HG03354 (cell line): ENCODE measurements around the gene CLEC1A.
"Not testable (repeated sequence)": the region's sequence is repeated elsewhere in the genome, so short reads cannot be mapped to it uniquely, and the experiment has no call there.

Source experiments
- ATAC-seq: cut with Tn5 transposase; IDR thresholded peaks from one replicate; pipeline ENCODE4 v1.9.1; 2021; ENCODE audit warnings: mild to moderate bottlenecking; ENCODE audit not compliant: unreplicated experiment, poor library complexity, severe bottlenecking

CLEC1A gene

DNA sequence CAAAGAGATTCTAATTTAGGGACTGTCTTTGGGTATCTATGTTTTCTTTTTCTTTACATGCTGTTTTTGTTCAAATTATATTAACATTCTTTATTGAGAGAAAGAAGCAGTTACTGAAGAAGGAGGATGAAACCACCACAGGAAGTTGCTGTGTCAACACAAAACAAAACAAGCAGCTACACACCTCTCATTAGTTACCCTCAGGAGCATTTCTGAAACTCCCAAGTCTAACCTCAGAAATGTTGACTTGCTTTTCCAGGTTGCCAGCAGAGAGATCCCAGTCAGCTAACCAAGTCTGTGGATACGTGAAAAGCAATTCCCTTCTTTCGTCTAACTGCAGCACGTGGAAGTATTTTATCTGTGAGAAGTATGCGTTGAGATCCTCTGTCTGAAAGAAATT is 33.5 kb downstream of the CLEC1A start:
- no peak for ATAC-seq

DNA sequence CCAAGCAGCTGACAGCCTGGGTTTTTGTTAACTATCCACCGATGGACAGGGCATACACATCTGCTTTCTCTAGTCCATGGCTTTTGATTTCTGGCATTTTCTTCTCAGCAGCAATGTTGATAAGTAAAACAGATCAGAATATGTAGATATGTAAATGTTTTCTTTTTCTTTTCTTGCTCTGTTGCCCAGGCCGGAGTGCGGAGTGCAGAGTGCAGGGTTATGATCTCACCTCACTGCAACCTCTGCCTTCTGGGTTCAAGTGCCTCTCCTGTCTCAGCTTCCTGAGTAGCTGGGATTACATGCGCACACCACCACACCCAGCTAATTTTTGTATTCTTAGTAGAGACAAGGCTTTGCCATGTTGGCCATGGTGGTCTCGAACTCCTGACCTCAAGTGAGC is 40.4 kb downstream of the CLEC1A start:
- ATAC-seq, result no peak

DNA sequence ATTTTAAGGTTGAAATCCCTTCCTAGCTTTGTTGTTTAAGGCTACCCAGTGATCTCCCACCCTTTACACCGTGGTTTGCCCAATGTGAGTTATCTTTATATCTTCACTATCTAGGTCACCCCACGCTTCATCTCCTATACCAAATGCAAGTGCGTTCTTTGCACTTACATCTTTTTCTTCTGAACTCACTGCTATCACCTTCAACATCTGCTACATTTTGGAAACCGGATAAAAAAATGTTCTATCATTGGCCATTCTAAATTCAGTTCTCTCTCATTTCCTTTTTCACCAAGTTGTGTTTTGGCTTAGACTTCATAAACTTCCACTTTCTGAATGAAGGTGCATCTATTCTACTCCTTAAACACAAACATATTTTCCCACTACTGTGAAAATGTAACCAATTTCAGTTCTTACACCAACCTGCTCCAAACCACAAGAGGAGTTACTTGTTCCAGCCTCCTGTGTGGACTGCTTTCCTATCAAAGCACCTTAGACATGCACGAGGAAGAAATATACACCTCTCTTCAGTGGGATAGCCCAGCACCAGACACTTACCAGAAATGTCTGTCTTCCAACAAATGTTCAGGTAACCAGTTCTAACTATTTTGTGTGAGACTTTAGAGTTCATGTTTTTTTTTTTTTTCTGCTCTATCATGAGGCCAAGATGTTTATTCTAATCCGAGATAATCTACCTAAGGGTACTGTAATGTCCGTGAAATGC is 46.4 kb downstream of the CLEC1A start:
- ATAC-seq, result no peak

DNA sequence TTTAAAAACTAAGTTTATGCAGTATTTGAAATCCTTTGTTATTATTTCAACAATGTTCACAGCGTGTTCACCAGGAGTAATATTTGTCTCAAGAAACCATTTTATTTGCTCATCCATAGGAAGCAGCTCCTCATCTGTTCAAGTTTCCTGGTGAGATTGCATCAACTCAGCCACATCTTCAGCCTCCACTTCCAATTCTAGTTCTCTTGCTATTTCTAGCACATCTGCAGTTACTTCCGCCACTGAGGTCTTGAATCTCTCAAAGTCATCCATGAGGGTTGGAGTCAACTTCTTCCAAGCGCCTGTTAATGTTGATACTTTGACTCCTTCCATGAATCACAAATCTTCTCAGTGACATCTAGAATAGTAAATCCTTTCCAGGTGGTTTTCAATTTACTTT is 50.3 kb downstream of the CLEC1A start:
- ATAC-seq, result no peak

DNA sequence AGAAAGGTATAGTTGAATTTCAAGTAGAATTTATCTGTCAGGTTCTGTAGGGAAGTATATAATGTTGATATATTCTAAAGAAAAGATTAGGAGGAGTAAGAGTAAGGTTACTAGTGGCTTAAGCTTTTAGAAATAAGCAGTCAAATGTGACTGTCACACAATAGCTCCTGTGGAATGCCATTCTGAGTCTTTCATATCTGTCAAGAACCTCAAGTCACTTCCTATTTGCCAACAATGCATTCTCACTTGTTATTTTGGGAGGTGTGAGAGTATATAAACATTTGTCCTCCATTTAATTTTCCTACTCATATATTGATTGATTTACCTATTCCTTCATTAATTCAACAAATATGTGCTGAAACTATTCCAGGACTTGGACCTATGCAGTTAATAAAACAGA is 56.6 kb downstream of the CLEC1A start:
- no peak for ATAC-seq

DNA sequence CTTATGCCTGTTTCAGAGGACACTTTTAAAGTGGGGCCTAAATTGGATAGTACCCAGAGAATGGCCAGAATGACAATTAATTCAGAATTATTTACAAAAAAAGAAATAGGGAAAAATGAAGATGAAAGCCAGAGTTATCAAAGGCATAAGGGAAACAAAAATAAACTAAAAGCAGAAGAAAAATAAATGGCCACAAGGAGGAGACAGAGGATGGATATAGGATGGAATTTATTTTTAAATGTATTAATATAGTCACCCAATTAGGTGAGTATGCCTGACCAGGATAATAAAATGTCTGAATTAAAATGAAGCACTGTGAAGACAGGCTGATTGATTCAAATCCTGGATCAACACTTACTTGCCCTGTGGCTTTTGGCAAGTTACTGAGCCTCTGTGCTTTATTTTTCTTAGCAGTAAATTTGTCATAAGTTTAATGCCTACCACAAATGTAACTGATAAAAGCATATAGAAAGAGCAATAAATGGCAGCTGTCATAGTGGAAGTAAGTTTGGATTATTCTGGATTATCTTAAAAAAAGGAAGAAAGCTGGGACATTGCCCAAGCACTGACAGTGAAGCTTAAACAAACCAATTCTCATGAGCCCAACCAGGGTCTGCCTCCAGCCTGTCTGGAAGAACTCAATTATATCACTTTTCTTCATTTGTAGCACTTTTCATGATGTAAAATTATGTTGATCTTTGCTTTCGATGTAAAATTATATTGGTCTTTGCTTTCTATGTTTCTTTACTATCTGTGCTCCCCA is 64.8 kb downstream of the CLEC1A start:
- ATAC-seq, result no peak

DNA sequence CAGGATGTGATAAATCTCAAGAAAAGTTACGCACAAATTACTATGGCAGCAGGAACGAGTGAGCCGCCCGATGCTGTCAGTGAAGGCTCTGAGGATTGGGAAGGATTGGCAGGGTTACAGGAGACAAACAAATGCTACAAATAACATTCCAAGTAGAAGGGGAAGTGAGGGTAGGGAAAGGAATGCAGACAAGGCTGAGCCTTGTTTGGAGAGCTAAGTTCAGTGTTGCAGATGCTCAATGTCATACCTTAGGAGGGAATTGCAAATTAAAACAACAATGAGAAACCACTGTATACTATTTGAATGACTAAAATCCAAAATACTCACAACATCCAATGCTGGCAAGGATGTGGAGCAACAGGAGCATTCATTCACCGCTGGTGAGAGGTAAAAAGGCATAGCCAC is 67.0 kb downstream of the CLEC1A start:
- no peak for ATAC-seq

DNA sequence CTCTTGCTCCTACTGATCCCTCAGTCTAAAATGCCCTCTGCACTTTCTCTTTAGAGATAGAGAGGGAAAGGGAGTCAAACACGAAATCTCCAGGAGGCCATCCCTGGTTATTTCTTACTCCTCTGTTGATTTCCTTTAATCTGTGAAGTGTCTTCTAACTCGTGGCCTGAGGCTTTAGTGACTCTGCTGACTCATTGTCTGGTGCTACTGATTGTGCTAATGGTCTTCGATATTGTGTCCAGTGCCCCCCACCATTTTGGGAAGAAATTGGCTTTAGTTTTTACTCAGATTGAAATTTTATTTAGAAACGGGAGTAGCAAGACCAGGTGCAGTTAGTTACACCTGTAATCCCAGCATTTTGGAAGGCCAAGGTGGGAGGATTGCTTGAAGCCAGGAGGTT is 67.5 kb downstream of the CLEC1A start:
- no peak for ATAC-seq

DNA sequence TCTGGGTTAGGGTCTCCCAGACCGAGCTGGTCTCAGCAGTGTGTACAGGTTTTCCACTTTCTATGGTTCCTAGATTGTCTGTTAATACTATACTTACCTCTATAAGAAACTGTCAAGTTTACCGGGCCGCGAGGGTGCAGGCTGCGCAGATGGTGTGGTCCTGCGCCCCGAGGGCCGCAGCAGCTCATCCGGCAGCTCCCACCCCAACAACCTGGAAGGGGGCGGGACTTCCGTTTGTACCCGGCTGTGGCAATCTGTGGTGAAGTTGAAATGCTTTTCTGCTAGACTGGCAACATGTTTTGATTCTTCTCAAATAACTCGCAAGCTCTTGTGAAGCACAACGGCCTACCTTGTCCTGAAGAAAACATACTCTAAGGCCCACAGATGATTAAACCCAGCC is 68.3 kb downstream of the CLEC1A start, which contains the start of gene CLEC9A:
CLEC9A (plus strand) TSS at position 237 of the 400 bp plus-strand sequence. CDS start 22,006 bp downstream, outside the sequence.
- ATAC-seq, result no peak

DNA sequence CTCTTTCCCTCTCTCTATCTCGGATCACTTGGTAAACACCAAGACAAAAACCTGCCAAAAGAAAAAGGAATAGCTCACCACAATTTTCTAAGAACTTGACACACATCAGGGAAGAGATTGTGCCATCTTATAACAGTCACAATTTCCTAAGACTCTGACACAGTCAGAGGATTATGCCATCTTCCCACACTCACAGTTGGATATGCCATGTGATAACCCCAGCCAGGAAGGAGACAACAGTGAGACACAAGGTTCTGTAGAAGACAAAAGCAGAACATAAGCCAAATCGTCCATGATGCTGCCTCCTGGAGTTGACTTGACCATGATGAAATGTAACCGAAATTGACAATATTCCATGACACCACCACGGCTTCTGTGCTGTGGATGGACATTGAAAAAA is 71.1 kb downstream of the CLEC1A start:
- no peak for ATAC-seq

DNA sequence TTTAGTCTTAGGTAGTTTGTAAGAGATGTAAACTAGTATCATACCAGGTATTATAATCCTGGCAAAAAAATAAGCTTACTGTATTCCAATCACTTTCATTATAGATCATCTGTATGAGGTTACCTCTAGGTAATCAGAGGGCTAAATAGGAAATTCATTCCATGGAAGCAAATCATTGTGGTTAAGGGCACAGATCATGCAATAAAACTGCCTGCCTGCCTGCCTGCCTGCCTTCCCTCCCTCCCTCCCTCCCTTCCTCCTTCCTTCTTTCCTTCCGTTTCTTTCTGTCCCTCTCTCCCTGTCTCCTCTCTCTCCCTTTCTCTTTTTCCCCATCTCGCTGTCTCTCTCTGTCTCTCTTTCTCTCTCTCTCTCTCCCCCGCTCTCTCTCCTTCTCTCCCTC is 71.5 kb downstream of the CLEC1A start:
- no peak for ATAC-seq

DNA sequence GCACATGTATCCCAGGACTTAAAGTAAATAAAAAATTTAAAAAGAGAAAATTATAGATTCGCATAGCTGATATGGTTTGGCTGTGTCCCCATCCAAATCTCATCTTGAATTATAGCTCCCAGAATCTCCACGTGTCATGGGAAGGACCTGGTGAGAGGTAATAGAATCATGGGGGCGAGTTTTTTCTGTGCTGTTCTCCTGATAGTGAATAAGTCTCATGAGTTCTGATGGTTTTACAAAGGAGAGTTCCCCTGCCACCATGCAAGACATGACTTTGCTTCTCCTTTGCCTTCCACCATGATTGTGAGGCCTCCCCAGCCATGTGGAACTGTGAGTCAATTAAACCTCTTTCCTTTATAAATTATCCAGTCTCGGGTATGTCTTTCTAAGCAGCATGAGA is 72.1 kb downstream of the CLEC1A start:
- not testable (repeated sequence) for ATAC-seq

DNA sequence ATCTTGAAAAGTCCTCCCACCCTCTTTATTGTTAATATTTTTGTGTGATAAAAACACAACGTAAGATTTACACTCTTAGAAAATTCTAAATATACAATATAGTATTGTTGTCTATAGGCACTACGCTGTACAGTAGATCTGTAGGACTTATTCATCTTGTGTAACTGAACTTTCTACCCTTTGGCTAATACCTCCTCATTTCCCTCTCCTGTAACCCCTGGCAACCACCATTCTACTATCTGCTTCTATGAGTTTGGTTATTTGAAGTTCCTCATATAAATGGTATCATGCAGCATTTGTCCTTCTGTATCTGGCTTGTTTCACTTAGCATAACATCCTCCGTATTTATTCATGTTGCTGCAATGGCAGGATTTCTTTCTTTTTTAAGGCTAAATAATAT is 73.5 kb downstream of the CLEC1A start:
- ATAC-seq, result no peak

DNA sequence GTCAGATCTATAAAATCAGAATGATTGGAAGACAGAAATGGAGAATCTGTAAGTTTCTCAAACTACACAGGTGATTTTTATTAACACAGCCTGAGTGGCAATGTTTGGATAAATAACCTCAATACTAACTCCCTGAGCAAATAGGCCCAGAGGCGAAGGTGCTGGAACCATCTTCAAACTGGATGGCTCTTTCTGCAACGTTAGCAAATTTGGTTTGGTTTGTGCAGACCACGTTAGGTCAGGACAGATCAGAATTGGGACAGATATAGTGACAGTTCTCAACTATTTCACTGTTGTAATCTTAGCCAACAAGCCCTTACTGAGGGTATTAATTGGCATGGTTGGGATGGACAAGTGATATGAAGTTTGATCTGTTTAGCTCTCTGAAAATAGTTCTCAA is 77.4 kb downstream of the CLEC1A start:
- no peak for ATAC-seq
